A673 (cell line): Measurements from ENCODE around the gene MCF2L2. TPM values are rescaled to one million over a fixed set of nuclear protein-coding genes. Genes with fewer than 3 reads are reported as not detected.

Experiments
- BruUV-seq: library from RNA; stranded (reverse); fragments of 400-500 nt; replicated peaks from 2 replicates; lab custom pipeline; 2021; lab: Mats Ljungman, UMichigan
- CTCF ChIA-PET: fragments of 300-600 bp; sonication (Branson Sonifier 250); formaldehyde crosslinking; loops from one replicate; lab custom pipeline; 2022; ENCODE audit warnings: antibody characterized with exemption; lab: Charles Lee
- POLR2A ChIA-PET: fragments of 300-600 bp; sonication (Branson Sonifier 250); formaldehyde crosslinking; loops from one replicate; lab custom pipeline; 2022; ENCODE audit warnings: antibody characterized with exemption; ENCODE audit not compliant: low non-redundant PET; lab: Charles Lee
- DNase-seq: peaks from one replicate; pipeline ENCODE4 v3.0.0-alpha.2; 2015; ENCODE audit warnings: low spot score
- H3K27ac ChIP-seq: fragments of 200-600 bp; sonication (generic); 2 replicates; pipeline ENCODE4 v1.5.1; 2016; ENCODE audit warnings: mixed run types, low read depth, mild to moderate bottlenecking, mixed read lengths, antibody characterized with exemption, low read length; ENCODE audit not compliant: poor library complexity, severe bottlenecking
- H3K27me3 ChIP-seq: fragments of 200-600 bp; sonication (generic); replicated peaks from 2 replicates; pipeline ENCODE4 v1.6.1; 2017; ENCODE audit warnings: mixed run types, low read depth, mild to moderate bottlenecking, mixed read lengths, antibody characterized with exemption, low read length; ENCODE audit not compliant: insufficient read depth, poor library complexity
- H3K36me3 ChIP-seq: fragments of 200-600 bp; sonication (generic); 2 replicates; pipeline ENCODE4 v1.6.1; 2016; ENCODE audit warnings: mixed run types, mild to moderate bottlenecking, mixed read lengths, antibody characterized with exemption, low read length; ENCODE audit not compliant: insufficient read depth, poor library complexity, severe bottlenecking
- H3K4me1 ChIP-seq: fragments of 200-600 bp; sonication (generic); 2 replicates; pipeline ENCODE4 v1.6.1; 2017; ENCODE audit warnings: mixed run types, mild to moderate bottlenecking, mixed read lengths, antibody characterized with exemption, low read length; ENCODE audit not compliant: insufficient read depth, poor library complexity, severe bottlenecking
- H3K4me3 ChIP-seq: fragments of 200-600 bp; sonication (generic); 2 replicates; pipeline ENCODE4 v1.5.1; 2016; ENCODE audit warnings: low read depth, mixed run types, mild to moderate bottlenecking, mixed read lengths, low read length; ENCODE audit not compliant: poor library complexity, severe bottlenecking
- H3K9me3 ChIP-seq: fragments of 200-600 bp; sonication (generic); 2 replicates; pipeline ENCODE4 v1.6.1; 2016; ENCODE audit warnings: mixed run types, low read depth, mild to moderate bottlenecking, mixed read lengths, antibody characterized with exemption, low read length; ENCODE audit not compliant: poor library complexity, severe bottlenecking
- EZH2 ChIP-seq: fragments of 200-600 bp; sonication (generic); IDR thresholded peaks from 2 replicates; pipeline ENCODE4 v1.6.1; 2017; ENCODE audit warnings: borderline replicate concordance, low read depth, mild to moderate bottlenecking, mixed read lengths, antibody characterized with exemption, low read length; ENCODE audit not compliant: poor library complexity, severe bottlenecking
- intact Hi-C: fragments of 100-400 bp; cut with micrococcal nuclease; formaldehyde crosslinking; loops from one replicate; pipeline ENCODE4 v1.10.0; 2022; ENCODE audit not compliant: unreplicated experiment
- total RNA-seq: library from RNA; stranded (reverse); gene quantifications from 2 replicates; pipeline ENCODE4 v1.2.3, GENCODE V29; 2021
- TF ChIP-seq, protein P1 (sequence below): fragments of 300-800, 200-600 bp; sonication (generic); conservative IDR thresholded peaks from 2 replicates; pipeline ENCODE4 v1.5.1; 2017; ENCODE audit warnings: low read depth, mild to moderate bottlenecking, antibody characterized with exemption, low read length, moderate library complexity, mixed read lengths

MCF2L2 gene
- total RNA-seq, 1 experiment from 2014 or later, result not detected

DNA sequence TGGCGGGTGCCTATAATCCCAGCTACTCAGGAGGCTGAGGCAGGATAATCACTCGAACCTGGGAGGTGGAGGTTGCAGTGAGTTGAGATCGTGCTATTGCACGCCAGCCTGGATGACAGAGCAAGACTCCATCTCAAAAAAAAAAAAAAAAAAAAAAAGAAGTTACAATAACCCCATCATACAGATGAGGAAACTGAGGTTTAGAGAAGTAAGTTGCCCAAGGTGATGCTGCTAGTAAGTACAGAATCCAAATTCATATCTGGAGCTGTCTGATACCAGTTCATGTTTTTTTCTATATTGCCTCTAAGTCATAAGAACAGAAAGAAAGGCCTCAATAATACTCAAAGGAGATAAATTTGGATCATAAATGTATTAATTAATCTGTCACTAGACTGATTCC lies 40.6 kb downstream of the MCF2L2 start:
- no peak for TF ChIP-seq EZH2
- TF ChIP-seq, protein P1, sequence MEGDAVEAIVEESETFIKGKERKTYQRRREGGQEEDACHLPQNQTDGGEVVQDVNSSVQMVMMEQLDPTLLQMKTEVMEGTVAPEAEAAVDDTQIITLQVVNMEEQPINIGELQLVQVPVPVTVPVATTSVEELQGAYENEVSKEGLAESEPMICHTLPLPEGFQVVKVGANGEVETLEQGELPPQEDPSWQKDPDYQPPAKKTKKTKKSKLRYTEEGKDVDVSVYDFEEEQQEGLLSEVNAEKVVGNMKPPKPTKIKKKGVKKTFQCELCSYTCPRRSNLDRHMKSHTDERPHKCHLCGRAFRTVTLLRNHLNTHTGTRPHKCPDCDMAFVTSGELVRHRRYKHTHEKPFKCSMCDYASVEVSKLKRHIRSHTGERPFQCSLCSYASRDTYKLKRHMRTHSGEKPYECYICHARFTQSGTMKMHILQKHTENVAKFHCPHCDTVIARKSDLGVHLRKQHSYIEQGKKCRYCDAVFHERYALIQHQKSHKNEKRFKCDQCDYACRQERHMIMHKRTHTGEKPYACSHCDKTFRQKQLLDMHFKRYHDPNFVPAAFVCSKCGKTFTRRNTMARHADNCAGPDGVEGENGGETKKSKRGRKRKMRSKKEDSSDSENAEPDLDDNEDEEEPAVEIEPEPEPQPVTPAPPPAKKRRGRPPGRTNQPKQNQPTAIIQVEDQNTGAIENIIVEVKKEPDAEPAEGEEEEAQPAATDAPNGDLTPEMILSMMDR, result no peak
- POLR2A ChIA-PET, result no interaction called here
- Histone ChIP-seq H3K27ac (no peak overlapping the region), H3K36me3 (no peaks in the 10 kb centered on the region), H3K4me1 (no peaks in the 10 kb centered on the region), H3K9me3 (no peaks in the 10 kb centered on the region), H3K4me3 (no peak overlapping the region), H3K27me3 (no peaks in the 10 kb centered on the region)
- CTCF ChIA-PET, result no interaction called here
- intact Hi-C loops, result loop anchor here (5.0 kb wide), 1 partner anchor 675 kb away; no protein-coding TSS in a partner anchor
- BruUV-seq, result no TSS peak
- DNase-seq, result no peak

- Histone ChIP-seq H3K4me3 (no peak overlapping the region), H3K9me3 (no peaks in the 10 kb centered on the region), H3K36me3 (no peaks in the 10 kb centered on the region), H3K4me1 (no peaks in the 10 kb centered on the region), H3K27me3 (no peaks in the 10 kb centered on the region), H3K27ac (no peak overlapping the region)
- no peak for TF ChIP-seq EZH2
- TF ChIP-seq, protein P1, result no peak
- intact Hi-C loops, result loop anchor here (1.0 to 5.0 kb wide), 2 partner anchors 264 to 674 kb away; no protein-coding TSS in a partner anchor
- BruUV-seq, result no TSS peak
- CTCF ChIA-PET, result interaction anchor here (0.5 to 1.5 kb wide), 2 partner anchors 198 to 264 kb away, joined by 4 to 5 read pairs; no protein-coding TSS in a partner anchor
- POLR2A ChIA-PET, result no interaction called here
- DNase-seq, result no peak
These were observed 41.8 kb downstream of the MCF2L2 start for GRCh38 chr3:183386651-183387050.

GRCh38 chr3:183385698-183386613 lies 42.5 kb downstream of the MCF2L2 start:
- DNase-seq, result peak; percentile 75
- Histone ChIP-seq H3K36me3 (no peaks in the 10 kb centered on the region), H3K4me1 (no peaks in the 10 kb centered on the region), H3K27me3 (no peaks in the 10 kb centered on the region), H3K9me3 (no peaks in the 10 kb centered on the region), H3K27ac (no peak overlapping the region), H3K4me3 (no peak overlapping the region)
- TF ChIP-seq, protein P1, result peak; percentile 76
- TF ChIP-seq EZH2, result no peak
- ChIA-PET CTCF (interaction anchor here (0.5 to 1.5 kb wide), 4 partner anchors 52 to 263 kb away, joined by 3 to 6 read pairs (median 4); no protein-coding TSS in a partner anchor), POLR2A (no interaction called here)
- BruUV-seq, result no TSS peak
- intact Hi-C loops, result loop anchor here (1.0 to 5.0 kb wide), 2 partner anchors 264 to 674 kb away; no protein-coding TSS in a partner anchor
